Liver (tissue), 9 donors: ENCODE results near the gene ASCL2. TPM values are rescaled to one million over a fixed set of nuclear protein-coding genes. Genes with fewer than 3 reads are reported as not detected.
A peak's percentile ranks its signal among the peaks of the same experiment; 100 is the strongest.

ENCODE experiments used
- DNase-seq: peaks from one replicate; pipeline ENCODE4 v3.0.0-alpha.2; 2017; ENCODE audit warnings: low spot score
- H3K27ac ChIP-seq, 2 donors: one replicate each; pipeline ENCODE4 v1.7.0; 2013; ENCODE audit warnings: inconsistent platforms in 2 of 2, low read length in 2 of 2, control low read depth in 1 of 2, low read depth in 1 of 2, mild to moderate bottlenecking in 1 of 2
- H3K27me3 ChIP-seq, 4 donors: one replicate each; pipeline versions ENCODE4 v1.6.1 to v1.7.0; 2013; ENCODE audit warnings: low read length in 3 of 4, inconsistent platforms in 1 of 4, mild to moderate bottlenecking in 1 of 4, moderate library complexity in 1 of 4; ENCODE audit not compliant: control insufficient read depth in 4 of 4, insufficient read depth in 4 of 4
- H3K36me3 ChIP-seq, 4 donors: one replicate each; pipeline versions ENCODE4 v1.6.1 to v1.7.0; 2013; ENCODE audit warnings: low read length in 3 of 4, mild to moderate bottlenecking in 3 of 4, low read depth in 1 of 4, moderate library complexity in 1 of 4; ENCODE audit not compliant: control insufficient read depth in 4 of 4, insufficient read depth in 3 of 4
- H3K4me1 ChIP-seq, 4 donors: one replicate each; pipeline versions ENCODE4 v1.6.1 to v1.7.0; 2013; ENCODE audit warnings: low read length in 3 of 4, mild to moderate bottlenecking in 3 of 4, moderate library complexity in 1 of 4; ENCODE audit not compliant: control insufficient read depth in 4 of 4, insufficient read depth in 4 of 4
- H3K4me3 ChIP-seq, 3 donors: one replicate each; pipeline versions ENCODE4 v1.6.1 to v1.7.0; 2013; ENCODE audit warnings: low read length in 3 of 3, control low read depth in 1 of 3, low read depth in 1 of 3, mild to moderate bottlenecking in 1 of 3
- H3K9ac ChIP-seq, 2 donors: one replicate each; pipeline ENCODE4 v1.7.0; 2013; ENCODE audit warnings: low read length in 2 of 2, mild to moderate bottlenecking in 2 of 2, moderate library complexity in 2 of 2, control low read depth in 1 of 2, low read depth in 1 of 2
- H3K9me3 ChIP-seq, 4 donors: one replicate each; pipeline versions ENCODE4 v1.6.1 to v1.7.0; 2013; ENCODE audit warnings: low read length in 3 of 4; ENCODE audit not compliant: control insufficient read depth in 4 of 4
- ATF3 ChIP-seq: IDR thresholded peaks from 2 replicates; pipeline ENCODE4 v1.6.1; 2016; ENCODE audit warnings: antibody characterized with exemption
- EGR1 ChIP-seq, 2 donors: IDR thresholded peaks; 2 replicates each; pipeline ENCODE4 v1.6.1; 2016 to 2018; ENCODE audit warnings: antibody characterized with exemption in 2 of 2, low read depth in 2 of 2
- FOXA1 ChIP-seq: IDR thresholded peaks from 2 replicates; pipeline ENCODE4 v1.6.1; 2016; ENCODE audit warnings: antibody characterized with exemption
- FOXA2 ChIP-seq: IDR thresholded peaks from 2 replicates; pipeline ENCODE4 v1.6.1; 2016; ENCODE audit warnings: antibody characterized with exemption
- GABPA ChIP-seq, 2 donors: IDR thresholded peaks in 1 of 2; conservative IDR thresholded peaks in 1 of 2; 2 replicates each; pipeline ENCODE4 v1.6.1; 2016; ENCODE audit warnings: antibody characterized with exemption in 2 of 2, mild to moderate bottlenecking in 1 of 2, moderate library complexity in 1 of 2
- HNF4A ChIP-seq, 2 donors: conservative IDR thresholded peaks; 2 replicates each; pipeline ENCODE4 v1.6.1; 2016; ENCODE audit warnings: antibody characterized with exemption in 2 of 2, mild to moderate bottlenecking in 2 of 2
- HNF4G ChIP-seq: IDR thresholded peaks from 2 replicates; pipeline ENCODE4 v1.6.1; 2016; ENCODE audit warnings: antibody characterized with exemption
- JUND ChIP-seq, 2 donors: IDR thresholded peaks; 2 replicates each; pipeline ENCODE4 v1.6.1; 2016; ENCODE audit warnings: antibody characterized with exemption in 2 of 2
- NR2F2 ChIP-seq: IDR thresholded peaks from 2 replicates; pipeline ENCODE4 v1.6.1; 2016; ENCODE audit warnings: antibody characterized with exemption
- RAD21 ChIP-seq, 2 donors: IDR thresholded peaks; 2 replicates each; pipeline ENCODE4 v1.6.1; 2016; ENCODE audit warnings: antibody characterized with exemption in 2 of 2, mild to moderate bottlenecking in 2 of 2
- RXRA ChIP-seq, 2 donors: IDR thresholded peaks; 2 replicates each; pipeline ENCODE4 v1.6.1; 2017 to 2018; ENCODE audit warnings: antibody characterized with exemption in 2 of 2, mild to moderate bottlenecking in 1 of 2
- SP1 ChIP-seq: IDR thresholded peaks from 2 replicates; pipeline ENCODE4 v1.6.1; 2018; ENCODE audit warnings: antibody characterized with exemption, mild to moderate bottlenecking
- TAF1 ChIP-seq: conservative IDR thresholded peaks from 2 replicates; pipeline ENCODE4 v1.6.1; 2016; ENCODE audit warnings: antibody characterized with exemption, mild to moderate bottlenecking
- YY1 ChIP-seq: IDR thresholded peaks from 2 replicates; pipeline ENCODE4 v1.6.1; 2016; ENCODE audit warnings: antibody characterized with exemption, mild to moderate bottlenecking
- ZBTB33 ChIP-seq: IDR thresholded peaks from 2 replicates; pipeline ENCODE4 v1.6.1; 2016; ENCODE audit warnings: antibody characterized with exemption
- WGBS: extraction: QIAGEN DNeasy Blood & Tissue Kit; methylation state at CpG from one replicate; pipeline ENCODE4 v1.1.7; 2013; 5-methylcytosine and 5-hydroxymethylcytosine counted together
- polyA plus RNA-seq, 2 donors: library from polyadenylated mRNA; stranded (reverse) in 1 of 2; unstranded in 1 of 2; fragments of 200-250 nt in 1 of 2; fragments of >200 nt in 1 of 2; fragmentation: Nextera tagmentation in 1 of 2; extraction: Ambion mirVana in 1 of 2; gene quantifications; one replicate each; pipeline versions ENCODE4 v1.2.1 to v1.2.3, GENCODE V29; 2013 to 2015
- total RNA-seq, 2 donors: library from RNA; depleted of rRNA; stranded (reverse); fragments of >200 nt; gene quantifications; one replicate each; pipeline ENCODE4 v1.2.3, GENCODE V29; 2014
- TF ChIP-seq, protein P1 (sequence below): fragments of 150-350 bp; IDR thresholded peaks from 2 replicates; pipeline ENCODE4 v1.5.1; 2017; ENCODE audit warnings: improper control_type of control experiment, low read depth, low read length; ENCODE audit not compliant: missing input control
- TF ChIP-seq, protein P2 (sequence below): IDR thresholded peaks from 2 replicates; pipeline ENCODE4 v1.6.1; 2016; ENCODE audit warnings: antibody characterized with exemption
- TF ChIP-seq, protein P3 (sequence below): IDR thresholded peaks from 2 replicates; pipeline ENCODE4 v1.6.1; 2016; ENCODE audit warnings: antibody characterized with exemption, mild to moderate bottlenecking
- donor health status: healthy.
- donor health status: healthy.
- donor health status: healthy.
- donor health status: healthy.
- donor health status: healthy.

Gene ASCL2
- total and polyA plus RNA-seq, 4 donors: 0.17 to 0.47 (median 0.32) TPM

- Histone ChIP-seq H3K27ac (no peak overlapping the region), H3K9ac (no peak overlapping the region), H3K27me3 (peaks cover 0 to 3% (median 1%) of the 10 kb centered on the region in 4 donors), H3K4me1 (peaks cover 0 to 5% (median 2%) of the 10 kb centered on the region in 4 donors), H3K36me3 (no peaks in the 10 kb centered on the region), H3K9me3 (no peaks in the 10 kb centered on the region), H3K4me3 (no peak overlapping the region)
- TF ChIP-seq YY1: no peak
- no peak for TF ChIP-seq NR2F2
- TF ChIP-seq JUND (IDR thresholded peaks at IDR 0.05): no peak
- no peak for TF ChIP-seq TAF1
- TF ChIP-seq, protein P1, sequence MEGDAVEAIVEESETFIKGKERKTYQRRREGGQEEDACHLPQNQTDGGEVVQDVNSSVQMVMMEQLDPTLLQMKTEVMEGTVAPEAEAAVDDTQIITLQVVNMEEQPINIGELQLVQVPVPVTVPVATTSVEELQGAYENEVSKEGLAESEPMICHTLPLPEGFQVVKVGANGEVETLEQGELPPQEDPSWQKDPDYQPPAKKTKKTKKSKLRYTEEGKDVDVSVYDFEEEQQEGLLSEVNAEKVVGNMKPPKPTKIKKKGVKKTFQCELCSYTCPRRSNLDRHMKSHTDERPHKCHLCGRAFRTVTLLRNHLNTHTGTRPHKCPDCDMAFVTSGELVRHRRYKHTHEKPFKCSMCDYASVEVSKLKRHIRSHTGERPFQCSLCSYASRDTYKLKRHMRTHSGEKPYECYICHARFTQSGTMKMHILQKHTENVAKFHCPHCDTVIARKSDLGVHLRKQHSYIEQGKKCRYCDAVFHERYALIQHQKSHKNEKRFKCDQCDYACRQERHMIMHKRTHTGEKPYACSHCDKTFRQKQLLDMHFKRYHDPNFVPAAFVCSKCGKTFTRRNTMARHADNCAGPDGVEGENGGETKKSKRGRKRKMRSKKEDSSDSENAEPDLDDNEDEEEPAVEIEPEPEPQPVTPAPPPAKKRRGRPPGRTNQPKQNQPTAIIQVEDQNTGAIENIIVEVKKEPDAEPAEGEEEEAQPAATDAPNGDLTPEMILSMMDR: no peak
- TF ChIP-seq, protein P2, sequence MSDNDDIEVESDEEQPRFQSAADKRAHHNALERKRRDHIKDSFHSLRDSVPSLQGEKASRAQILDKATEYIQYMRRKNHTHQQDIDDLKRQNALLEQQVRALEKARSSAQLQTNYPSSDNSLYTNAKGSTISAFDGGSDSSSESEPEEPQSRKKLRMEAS: no peak
- TF ChIP-seq, protein P3, sequence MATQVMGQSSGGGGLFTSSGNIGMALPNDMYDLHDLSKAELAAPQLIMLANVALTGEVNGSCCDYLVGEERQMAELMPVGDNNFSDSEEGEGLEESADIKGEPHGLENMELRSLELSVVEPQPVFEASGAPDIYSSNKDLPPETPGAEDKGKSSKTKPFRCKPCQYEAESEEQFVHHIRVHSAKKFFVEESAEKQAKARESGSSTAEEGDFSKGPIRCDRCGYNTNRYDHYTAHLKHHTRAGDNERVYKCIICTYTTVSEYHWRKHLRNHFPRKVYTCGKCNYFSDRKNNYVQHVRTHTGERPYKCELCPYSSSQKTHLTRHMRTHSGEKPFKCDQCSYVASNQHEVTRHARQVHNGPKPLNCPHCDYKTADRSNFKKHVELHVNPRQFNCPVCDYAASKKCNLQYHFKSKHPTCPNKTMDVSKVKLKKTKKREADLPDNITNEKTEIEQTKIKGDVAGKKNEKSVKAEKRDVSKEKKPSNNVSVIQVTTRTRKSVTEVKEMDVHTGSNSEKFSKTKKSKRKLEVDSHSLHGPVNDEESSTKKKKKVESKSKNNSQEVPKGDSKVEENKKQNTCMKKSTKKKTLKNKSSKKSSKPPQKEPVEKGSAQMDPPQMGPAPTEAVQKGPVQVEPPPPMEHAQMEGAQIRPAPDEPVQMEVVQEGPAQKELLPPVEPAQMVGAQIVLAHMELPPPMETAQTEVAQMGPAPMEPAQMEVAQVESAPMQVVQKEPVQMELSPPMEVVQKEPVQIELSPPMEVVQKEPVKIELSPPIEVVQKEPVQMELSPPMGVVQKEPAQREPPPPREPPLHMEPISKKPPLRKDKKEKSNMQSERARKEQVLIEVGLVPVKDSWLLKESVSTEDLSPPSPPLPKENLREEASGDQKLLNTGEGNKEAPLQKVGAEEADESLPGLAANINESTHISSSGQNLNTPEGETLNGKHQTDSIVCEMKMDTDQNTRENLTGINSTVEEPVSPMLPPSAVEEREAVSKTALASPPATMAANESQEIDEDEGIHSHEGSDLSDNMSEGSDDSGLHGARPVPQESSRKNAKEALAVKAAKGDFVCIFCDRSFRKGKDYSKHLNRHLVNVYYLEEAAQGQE: no peak
- no peak for TF ChIP-seq HNF4A (conservative IDR thresholded peaks at IDR 0.05)
- TF ChIP-seq FOXA2: no peak
- TF ChIP-seq EGR1 (IDR thresholded peaks at IDR 0.05; ENCODE audit: low read depth in 2 of 2): no peak
- no peak for TF ChIP-seq FOXA1
- no peak for TF ChIP-seq SP1
- no peak for TF ChIP-seq ZBTB33
- no peak for TF ChIP-seq GABPA (IDR thresholded peaks at IDR 0.05 in 1 of 2, conservative IDR thresholded peaks at IDR 0.05 in 1 of 2)
- no peak for TF ChIP-seq HNF4G
- 74% methylated on average over 10 of the region's 10 CpGs for WGBS
- DNase-seq: peak; percentile 5
Observed at GRCh38 chr11:2289859-2290258, 19.5 kb upstream of the ASCL2 start.

DNA sequence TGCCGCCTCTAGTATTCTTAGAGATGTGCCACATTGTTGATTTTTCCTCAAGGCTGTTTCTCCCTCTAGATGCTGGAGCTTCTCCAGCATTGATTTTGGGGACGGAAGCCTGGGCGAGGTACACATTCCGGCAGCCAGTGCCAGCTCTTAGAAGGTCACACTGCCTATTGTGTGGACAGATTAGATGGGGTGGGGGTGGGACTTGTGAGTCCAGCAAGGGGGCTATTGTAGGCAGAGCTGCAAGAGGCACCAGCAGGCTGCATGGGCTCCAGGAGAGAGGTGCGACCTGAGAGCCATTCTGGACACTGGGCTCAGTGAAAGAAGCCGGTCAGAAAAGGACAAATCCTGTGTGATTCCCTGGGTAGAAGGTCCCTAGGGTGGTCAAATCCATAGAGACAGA, 19.0 kb upstream of the ASCL2 start:
- Histone ChIP-seq H3K4me3 (no peak overlapping the region), H3K9me3 (no peaks in the 10 kb centered on the region), H3K27ac (no peak overlapping the region), H3K27me3 (peaks cover 0 to 3% (median 1%) of the 10 kb centered on the region in 4 donors), H3K4me1 (peaks cover 0 to 5% (median 2%) of the 10 kb centered on the region in 4 donors), H3K9ac (no peak overlapping the region), H3K36me3 (no peaks in the 10 kb centered on the region)
- DNase-seq: peak; percentile 9
- no peak for TF ChIP-seq JUND (IDR thresholded peaks at IDR 0.05)
- TF ChIP-seq ATF3: no peak
- TF ChIP-seq FOXA1: no peak
- no peak for TF ChIP-seq ZBTB33
- TF ChIP-seq, protein P1: no peak
- no peak for TF ChIP-seq TAF1
- no peak for TF ChIP-seq RXRA (IDR thresholded peaks at IDR 0.05)
- TF ChIP-seq RAD21 (IDR thresholded peaks at IDR 0.05): no peak
- 48% methylated on average over 6 of the region's 6 CpGs for WGBS
